PC-3 (cell line): ENCODE data around the gene MTIF3.

Experiments
- CTCF ChIP-seq: fragments of 300-600 bp; sonication (generic); conservative IDR thresholded peaks from 2 replicates; pipeline ENCODE4 v1.5.1; 2017; ENCODE audit warnings: antibody characterized with exemption, low read depth, mild to moderate bottlenecking, low read length
- EZH2 ChIP-seq: fragments of 300-600 bp; sonication (generic); IDR thresholded peaks from one replicate; pipeline ENCODE4 v1.6.1; 2017; ENCODE audit warnings: antibody characterized with exemption, mild to moderate bottlenecking, low read length; ENCODE audit not compliant: unreplicated experiment
- EZH2phosphoT487 ChIP-seq: fragments of 300-600 bp; sonication (generic); IDR thresholded peaks from 2 replicates; pipeline ENCODE4 v1.6.1; 2018; ENCODE audit warnings: mild to moderate bottlenecking, antibody characterized with exemption, low read length, borderline replicate concordance

DNA sequence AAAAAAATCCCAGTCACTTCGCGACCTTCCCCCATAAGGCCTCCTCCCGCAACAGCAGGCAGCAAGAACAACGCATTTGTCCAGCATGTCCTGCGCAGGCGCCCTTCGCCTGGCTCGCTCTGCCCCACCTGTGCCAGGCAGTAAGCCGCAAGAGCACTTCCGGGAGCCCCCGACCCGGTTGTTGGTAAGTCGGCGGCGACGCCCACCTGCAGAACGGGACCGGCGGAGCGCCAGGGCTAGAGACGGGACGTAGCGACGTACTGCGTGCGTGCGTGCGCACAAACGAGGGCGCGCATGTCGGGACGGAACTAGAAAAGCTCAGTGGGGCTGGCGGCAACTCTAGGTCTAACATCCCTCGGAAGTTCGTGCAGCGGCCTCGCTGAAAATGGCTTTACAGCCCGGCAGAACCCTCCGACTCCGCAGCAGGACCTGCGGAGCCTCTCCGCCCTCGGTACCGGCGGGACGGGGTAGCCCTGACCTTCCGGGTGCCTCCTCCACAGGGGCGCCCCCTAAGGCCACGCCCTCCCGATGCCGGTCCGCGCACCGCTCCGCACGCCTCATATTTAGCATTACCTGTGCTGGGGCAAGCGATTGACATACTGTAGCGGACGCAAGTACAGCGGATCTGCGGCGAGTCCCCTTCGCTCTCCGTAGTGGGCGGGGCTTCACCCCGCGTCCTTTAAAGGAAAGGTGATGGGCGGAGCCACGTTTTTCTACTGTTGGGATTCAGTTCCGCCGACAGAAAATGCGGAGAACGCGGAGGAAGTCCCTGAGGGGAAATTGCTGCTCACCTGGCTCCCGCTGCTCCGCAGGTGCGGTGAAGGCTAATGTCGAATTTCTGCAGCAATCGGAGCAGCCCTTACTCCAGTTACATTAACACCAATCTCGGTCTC is at the start of gene MTIF3:
- TF ChIP-seq CTCF (no peak), EZH2phosphoT487 (no peak), EZH2 (no peak)
